IPS-15b (cell line): ENCODE data around the gene COL18A1.
"Not testable (repeated sequence)": the region's sequence is repeated elsewhere in the genome, so short reads cannot be mapped to it uniquely, and the experiment has no call there.

Experiments used
- H3K27me3 ChIP-seq: one replicate; pipeline ENCODE4 v1.6.1; 2013; ENCODE audit warnings: low read length; ENCODE audit not compliant: control insufficient read depth, insufficient read depth
- H3K36me3 ChIP-seq: one replicate; pipeline ENCODE4 v1.6.1; 2013; ENCODE audit warnings: low read length; ENCODE audit not compliant: control insufficient read depth, insufficient read depth
- H3K4me1 ChIP-seq: one replicate; pipeline ENCODE4 v1.6.1; 2013; ENCODE audit warnings: mild to moderate bottlenecking, low read length; ENCODE audit not compliant: control insufficient read depth, insufficient read depth
- H3K4me3 ChIP-seq: one replicate; pipeline ENCODE4 v1.5.1; 2013; ENCODE audit warnings: low read depth, low read length
- H3K9ac ChIP-seq: one replicate; pipeline ENCODE4 v1.6.1; 2013; ENCODE audit warnings: low read depth, mild to moderate bottlenecking, low read length
- H3K9me3 ChIP-seq: one replicate; pipeline ENCODE4 v1.6.1; 2013; ENCODE audit warnings: mild to moderate bottlenecking, low read length; ENCODE audit not compliant: control insufficient read depth, insufficient read depth

Gene COL18A1

GRCh38 chr21:45431781-45432572, 27.0 kb downstream of the COL18A1 start:
- Histone ChIP-seq H3K9ac (no peak overlapping the region), H3K9me3 (no peaks in the 10 kb centered on the region), H3K36me3 (peaks cover 4% of the 10 kb centered on the region), H3K4me1 (peaks cover 4% of the 10 kb centered on the region), H3K4me3 (no peak overlapping the region), H3K27me3 (no peaks in the 10 kb centered on the region)

GRCh38 chr21:45432575-45433255, 27.8 kb downstream of the COL18A1 start:
- peaks cover 4% of the 10 kb centered on the region for H3K36me3 ChIP-seq
- H3K9ac ChIP-seq, result no peak overlapping the region

GRCh38 chr21:45433301-45433700, 28.3 kb downstream of the COL18A1 start:
- peaks cover 4% of the 10 kb centered on the region for H3K4me1 ChIP-seq
- no peaks in the 10 kb centered on the region for H3K36me3 ChIP-seq
- no peak overlapping the region for H3K9ac ChIP-seq
- H3K9me3 ChIP-seq, result no peaks in the 10 kb centered on the region
- no peaks in the 10 kb centered on the region for H3K27me3 ChIP-seq
- H3K4me3 ChIP-seq, result no peak overlapping the region

More at GRCh38 chr21:45432575-45433255, 27.8 kb downstream of the COL18A1 start:
- H3K4me1 ChIP-seq, result peaks cover 4% of the 10 kb centered on the region
- no peaks in the 10 kb centered on the region for H3K9me3 ChIP-seq
- H3K4me3 ChIP-seq, result no peak overlapping the region
- no peaks in the 10 kb centered on the region for H3K27me3 ChIP-seq

GRCh38 chr21:45433911-45434644, 29.1 kb downstream of the COL18A1 start:
- H3K36me3 ChIP-seq, result no peaks in the 10 kb centered on the region
- H3K4me3 ChIP-seq, result no peak overlapping the region
- no peaks in the 10 kb centered on the region for H3K9me3 ChIP-seq
- no peaks in the 10 kb centered on the region for H3K27me3 ChIP-seq
- H3K4me1 ChIP-seq, result peaks cover 4% of the 10 kb centered on the region
- no peak overlapping the region for H3K9ac ChIP-seq

GRCh38 chr21:45434645-45435217, 29.8 kb downstream of the COL18A1 start:
- H3K9ac ChIP-seq, result no peak overlapping the region
- H3K4me3 ChIP-seq, result no peak overlapping the region
- H3K27me3 ChIP-seq, result no peaks in the 10 kb centered on the region
- peaks cover 4% of the 10 kb centered on the region for H3K4me1 ChIP-seq
- H3K9me3 ChIP-seq, result no peaks in the 10 kb centered on the region
- no peaks in the 10 kb centered on the region for H3K36me3 ChIP-seq

- no peak overlapping the region for H3K4me3 ChIP-seq
- H3K4me1 ChIP-seq, result peaks cover under 1% of the 10 kb centered on the region
- no peaks in the 10 kb centered on the region for H3K9me3 ChIP-seq
- no peaks in the 10 kb centered on the region for H3K36me3 ChIP-seq
- no peak overlapping the region for H3K9ac ChIP-seq
- H3K27me3 ChIP-seq, result no peaks in the 10 kb centered on the region
Observed at GRCh38 chr21:45435405-45435981, 30.5 kb downstream of the COL18A1 start.

GRCh38 chr21:45436351-45437065, 31.5 kb downstream of the COL18A1 start:
- Histone ChIP-seq H3K9me3 (no peaks in the 10 kb centered on the region), H3K36me3 (peaks cover 5% of the 10 kb centered on the region), H3K4me3 (no peak overlapping the region), H3K9ac (no peak overlapping the region), H3K27me3 (no peaks in the 10 kb centered on the region), H3K4me1 (no peaks in the 10 kb centered on the region)

GRCh38 chr21:45437844-45438243, 32.9 kb downstream of the COL18A1 start:
- not testable (repeated sequence) for H3K4me1 ChIP-seq, H3K4me3 ChIP-seq, H3K9me3 ChIP-seq, H3K27me3 ChIP-seq, H3K9ac ChIP-seq, H3K36me3 ChIP-seq

- no peak overlapping the region for H3K9ac ChIP-seq
- H3K36me3 ChIP-seq, result peaks cover 9% of the 10 kb centered on the region
- H3K9me3 ChIP-seq, result no peaks in the 10 kb centered on the region
- no peaks in the 10 kb centered on the region for H3K4me1 ChIP-seq
- no peak overlapping the region for H3K4me3 ChIP-seq
- no peaks in the 10 kb centered on the region for H3K27me3 ChIP-seq
Observed at GRCh38 chr21:45438391-45439145, 33.6 kb downstream of the COL18A1 start.

GRCh38 chr21:45439161-45439872, 34.4 kb downstream of the COL18A1 start:
- no peaks in the 10 kb centered on the region for H3K9me3 ChIP-seq
- peaks cover 9% of the 10 kb centered on the region for H3K36me3 ChIP-seq
- H3K4me3 ChIP-seq, result no peak overlapping the region
- no peaks in the 10 kb centered on the region for H3K4me1 ChIP-seq
- H3K27me3 ChIP-seq, result no peaks in the 10 kb centered on the region
- H3K9ac ChIP-seq, result no peak overlapping the region
